Common myeloid progenitor, CD34-positive (primary cell): ENCODE measurements around the gene NDRG2.

Source experiments
- CTCF ChIA-PET: fragments of 350-600 bp; sonication (Branson Sonifier 250); formaldehyde crosslinking; loops from one replicate; lab custom pipeline; 2021; ENCODE audit warnings: antibody characterized with exemption; lab: Charles Lee
- POLR2A ChIA-PET: fragments of 350-600 bp; sonication (Branson Sonifier 250); formaldehyde crosslinking; loops from one replicate; lab custom pipeline; 2021; ENCODE audit warnings: antibody characterized with exemption; lab: Charles Lee
- DNase-seq, 3 donors: peaks; one replicate each; pipeline versions ENCODE4 v3.0.0 to v3.0.0-alpha.2; 2013
- H3K27ac ChIP-seq, 2 experiments: 1 replicate in 1 of 2; 2 replicates in 1 of 2; pipeline ENCODE4 v1.7.0; 2013; ENCODE audit warnings: inconsistent platforms in 2 of 2, low read length in 2 of 2, mild to moderate bottlenecking in 2 of 2, low read depth in 1 of 2, moderate library complexity in 1 of 2; ENCODE audit not compliant: severe bottlenecking in 2 of 2, insufficient read depth in 1 of 2, poor library complexity in 1 of 2
- H3K27me3 ChIP-seq, 5 experiments: replicated peaks in 2 of 5; 1 replicate in 3 of 5; 2 replicates in 2 of 5; pipeline versions ENCODE4 v1.6.1 to v1.7.0; 2013; ENCODE audit warnings: low read length in 4 of 5, mild to moderate bottlenecking in 2 of 5, moderate library complexity in 2 of 5, inconsistent platforms in 1 of 5; ENCODE audit not compliant: insufficient read depth in 5 of 5, control insufficient read depth in 4 of 5
- H3K36me3 ChIP-seq, 4 experiments: 1 replicate in 2 of 4; 2 replicates in 2 of 4; pipeline versions ENCODE4 v1.6.1 to v1.7.0; 2013; ENCODE audit warnings: low read length in 3 of 4, control low read depth in 1 of 4, mild to moderate bottlenecking in 1 of 4; ENCODE audit not compliant: control insufficient read depth in 4 of 4, insufficient read depth in 4 of 4
- H3K4me1 ChIP-seq, 4 experiments: 1 replicate in 3 of 4; 2 replicates in 1 of 4; pipeline versions ENCODE4 v1.6.1 to v1.7.1; 2013; ENCODE audit warnings: low read length in 3 of 4, mild to moderate bottlenecking in 3 of 4, control low read depth in 1 of 4, inconsistent platforms in 1 of 4, moderate library complexity in 1 of 4; ENCODE audit not compliant: control insufficient read depth in 4 of 4, insufficient read depth in 4 of 4; ENCODE audit errors: control extremely low read depth in 1 of 4
- H3K4me3 ChIP-seq, 7 experiments: 1 replicate in 4 of 7; 2 replicates in 3 of 7; pipeline versions ENCODE4 v1.5.1 to v1.7.0; 2013; ENCODE audit warnings: mild to moderate bottlenecking in 7 of 7, low read length in 6 of 7, moderate library complexity in 6 of 7, inconsistent platforms in 2 of 7, low read depth in 2 of 7, control low read depth in 1 of 7; ENCODE audit not compliant: insufficient read depth in 4 of 7, control insufficient read depth in 1 of 7; ENCODE audit errors: extremely low read depth in 1 of 7
- H3K9me3 ChIP-seq, 5 experiments: 1 replicate in 4 of 5; 2 replicates in 1 of 5; pipeline versions ENCODE4 v1.6.1 to v1.7.1; 2013; ENCODE audit warnings: low read length in 4 of 5, mild to moderate bottlenecking in 2 of 5, inconsistent platforms in 1 of 5, low read depth in 1 of 5, moderate library complexity in 1 of 5; ENCODE audit not compliant: control insufficient read depth in 4 of 5, insufficient read depth in 2 of 5; ENCODE audit errors: control extremely low read depth in 1 of 5
- WGBS: methylation state at CpG from one replicate; pipeline ENCODE4 v1.1.5; 2013; ENCODE audit not compliant: insufficient coverage; 5-methylcytosine and 5-hydroxymethylcytosine counted together

The NDRG2 gene

GRCh38 chr14:21020977-21021545, 3.8 kb downstream of the NDRG2 start:
- H3K27me3 ChIP-seq = peaks cover 0 to 23% (median 6%) of the 10 kb centered on the region in 5 experiments
- WGBS = 100% methylated on average over 1 of the region's 5 CpGs
- peaks cover 3 to 27% (median 20%) of the 10 kb centered on the region in 4 experiments for H3K4me1 ChIP-seq
- ChIA-PET POLR2A (interaction anchor here (1.6 kb wide), 1 partner anchor 15 kb away, joined by 5 read pairs; no protein-coding TSS in a partner anchor), CTCF (interaction anchor here (1.2 to 16.8 kb wide), 8 partner anchors 9 to 83 kb away, joined by 3 to 345 read pairs (median 58); partner anchors contain the start of genes ARHGEF40, RNASE13, RNASE7 and SLC39A2)
- no peak overlapping the region for H3K27ac ChIP-seq
- no peak overlapping the region for H3K4me3 ChIP-seq
- H3K36me3 ChIP-seq = peaks cover 0 to 15% (median 2%) of the 10 kb centered on the region in 4 experiments
- DNase-seq = no peak
- no peaks in the 10 kb centered on the region for H3K9me3 ChIP-seq

DNA sequence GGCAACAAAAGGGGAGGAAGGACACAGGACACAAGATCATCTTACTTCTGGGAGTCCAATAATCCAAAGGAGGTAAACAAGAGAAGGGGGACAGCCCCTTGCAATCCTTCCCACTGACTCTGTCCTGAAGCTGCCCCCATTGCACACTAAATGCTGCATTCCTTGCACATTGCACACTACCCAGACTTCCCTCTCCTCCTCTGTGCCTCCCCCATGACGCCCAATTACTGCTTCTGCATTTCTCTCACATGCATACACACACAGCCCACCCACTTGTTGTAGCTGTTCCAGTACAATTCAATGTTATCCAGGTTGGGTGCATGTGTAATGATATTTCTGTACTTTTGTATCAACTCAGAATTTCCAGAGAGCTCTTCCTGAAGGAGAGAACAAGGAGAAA, 5.5 kb downstream of the NDRG2 start:
- no CpG with 5 or more reads among the region's 1 CpG for WGBS
- peaks cover 3 to 18% (median 12%) of the 10 kb centered on the region in 4 experiments for H3K4me1 ChIP-seq
- H3K27ac ChIP-seq = no peak overlapping the region
- peaks cover 0 to 19% (median 6%) of the 10 kb centered on the region in 5 experiments for H3K27me3 ChIP-seq
- no peak overlapping the region for H3K4me3 ChIP-seq
- POLR2A ChIA-PET = no interaction called here
- DNase-seq = no peak
- peaks cover 0 to 15% (median 2%) of the 10 kb centered on the region in 4 experiments for H3K36me3 ChIP-seq
- no peaks in the 10 kb centered on the region for H3K9me3 ChIP-seq
- CTCF ChIA-PET = interaction anchor here (2.3 to 16.8 kb wide), 8 partner anchors 9 to 85 kb away, joined by 6 to 345 read pairs (median 107); partner anchors contain the start of genes ARHGEF40, RNASE13, RNASE7 and SLC39A2

DNA sequence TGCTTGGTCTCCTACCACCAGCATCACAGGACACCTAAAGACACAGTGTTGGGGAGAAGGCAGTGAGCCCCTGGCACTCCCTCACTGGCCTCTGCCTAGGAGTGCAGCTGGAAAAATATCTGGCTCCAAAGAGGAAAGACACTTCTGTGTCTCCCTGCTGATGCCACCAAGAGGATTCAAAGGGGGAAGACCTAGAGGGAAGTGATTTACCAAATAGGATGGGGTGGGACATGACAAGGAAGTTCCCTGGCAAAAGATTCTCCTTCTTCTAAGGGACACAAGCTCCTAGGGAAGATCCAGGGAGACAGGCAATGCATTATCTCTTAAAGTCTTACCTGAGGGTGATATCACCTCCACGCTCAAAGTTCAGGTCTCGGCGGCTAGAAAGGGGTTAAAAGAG, 6.1 kb downstream of the NDRG2 start:
- CTCF ChIA-PET = interaction anchor here (1.0 to 16.8 kb wide), 9 partner anchors 9 to 85 kb away, joined by 3 to 345 read pairs (median 105); partner anchors contain the start of genes ARHGEF40, RNASE13, RNASE7 and SLC39A2
- Histone ChIP-seq H3K4me3 (no peak overlapping the region), H3K9me3 (no peaks in the 10 kb centered on the region), H3K27me3 (peaks cover 0 to 14% (median under 1%) of the 10 kb centered on the region in 5 experiments), H3K27ac (no peak overlapping the region), H3K4me1 (peaks cover 0 to 17% (median 6%) of the 10 kb centered on the region in 4 experiments), H3K36me3 (peaks cover 0 to 15% (median 2%) of the 10 kb centered on the region in 4 experiments)
- no CpG with 5 or more reads among the region's 3 CpGs for WGBS
- no peak for DNase-seq
- POLR2A ChIA-PET = no interaction called here

- peaks cover 0 to 17% (median 4%) of the 10 kb centered on the region in 4 experiments for H3K4me1 ChIP-seq
- H3K27me3 ChIP-seq = peaks cover 0 to 10% (median 0%) of the 10 kb centered on the region in 5 experiments
- H3K27ac ChIP-seq = no peak overlapping the region
- CTCF ChIA-PET = interaction anchor here (0.9 to 16.8 kb wide), 9 partner anchors 10 to 86 kb away, joined by 3 to 345 read pairs (median 105); partner anchors contain the start of genes RNASE13, RNASE7, SLC39A2 and TMEM253
- 95% methylated on average over 4 of the region's 7 CpGs for WGBS
- H3K9me3 ChIP-seq = no peaks in the 10 kb centered on the region
- DNase-seq = no peak
- POLR2A ChIA-PET = no interaction called here
- H3K4me3 ChIP-seq = no peak overlapping the region
- peaks cover 0 to 15% (median 2%) of the 10 kb centered on the region in 4 experiments for H3K36me3 ChIP-seq
Observed at GRCh38 chr14:21018286-21018685, 6.6 kb downstream of the NDRG2 start.

DNA sequence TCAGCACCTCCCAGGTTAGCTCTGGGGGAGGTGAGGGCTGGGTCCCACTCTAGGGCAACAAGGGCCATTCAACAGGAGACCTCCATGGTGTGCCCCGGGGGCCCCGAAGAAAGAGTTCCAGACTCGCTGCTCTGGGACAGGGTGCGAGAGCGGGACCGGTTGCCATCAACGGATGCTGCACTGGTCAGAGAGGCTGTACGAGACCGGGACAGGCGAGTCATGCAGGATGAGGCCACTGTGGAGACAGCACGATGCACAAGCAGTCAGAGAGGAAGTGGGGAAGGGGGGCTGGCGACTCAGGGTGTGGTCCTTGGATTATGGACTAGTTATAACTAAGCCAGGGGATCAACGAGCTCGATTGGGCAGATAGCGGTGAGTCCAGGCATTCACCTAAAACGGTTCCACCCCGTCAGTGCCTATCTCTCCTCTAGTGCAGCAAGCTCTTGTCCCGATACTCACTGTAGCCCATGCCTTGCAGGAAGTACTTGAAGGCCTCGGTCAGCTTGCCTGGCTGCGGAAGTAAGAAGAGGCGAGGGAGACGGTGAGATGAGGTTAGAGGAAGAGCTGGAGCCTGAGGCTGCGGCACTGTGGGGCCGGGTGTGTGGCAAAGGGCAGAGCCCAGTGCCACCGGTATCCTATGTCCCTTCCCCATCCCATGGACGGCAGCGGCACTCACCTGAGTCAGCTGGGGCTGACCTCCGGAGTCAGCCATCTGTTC, 7.2 kb downstream of the NDRG2 start:
- WGBS = 84% methylated on average over 25 of the region's 28 CpGs
- H3K4me1 ChIP-seq = peaks cover 0 to 17% (median 4%) of the 10 kb centered on the region in 4 experiments
- no peak overlapping the region for H3K27ac ChIP-seq
- H3K27me3 ChIP-seq = peaks cover 0 to 5% (median 0%) of the 10 kb centered on the region in 5 experiments
- H3K9me3 ChIP-seq = no peaks in the 10 kb centered on the region
- ChIA-PET CTCF (interaction anchor here (0.8 to 16.8 kb wide), 10 partner anchors 10 to 87 kb away, joined by 3 to 345 read pairs (median 86); partner anchors contain the start of genes RNASE13, RNASE7, SLC39A2 and TMEM253), POLR2A (no interaction called here)
- no peak overlapping the region for H3K4me3 ChIP-seq
- no peak for DNase-seq
- peaks cover 0 to 15% (median 2%) of the 10 kb centered on the region in 4 experiments for H3K36me3 ChIP-seq

- Histone ChIP-seq H3K27ac (no peak overlapping the region), H3K4me1 (peaks cover 0 to 17% (median 4%) of the 10 kb centered on the region in 4 experiments), H3K36me3 (peaks cover 0 to 15% (median 2%) of the 10 kb centered on the region in 4 experiments), H3K27me3 (peaks cover 0 to 5% (median 0%) of the 10 kb centered on the region in 5 experiments), H3K4me3 (no peak overlapping the region), H3K9me3 (no peaks in the 10 kb centered on the region)
- no peak for DNase-seq
- ChIA-PET POLR2A (interaction anchor here (0.6 to 1.0 kb wide), 3 partner anchors 14 to 19 kb away, joined by 3 read pairs; partner anchors contain the start of gene RNASE13), CTCF (interaction anchor here (1.6 to 16.8 kb wide), 11 partner anchors 12 to 88 kb away, joined by 4 to 345 read pairs (median 66); partner anchors contain the start of genes ARHGEF40, RNASE13, RNASE7 and RNASE8)
- 55% methylated on average over 3 of the region's 9 CpGs for WGBS
Observed at GRCh38 chr14:21016413-21017190, 8.3 kb downstream of the NDRG2 start.
